HCT116 (cell line): ENCODE measurements around the gene HPCAL1. TPM values are rescaled to one million over a fixed set of nuclear protein-coding genes. Genes with fewer than 3 reads are reported as not detected.

ENCODE experiments used
- ATAC-seq: fragments of 200-7000 bp; cut with Tn5 transposase; 2 replicates; pipeline ENCODE4 v1.9.1; 2020; ENCODE audit warnings: mild to moderate bottlenecking, moderate library complexity
- BruUV-seq: library from RNA; stranded (reverse); fragments of 400-500 nt; replicated peaks from 2 replicates; lab custom pipeline; 2021; lab: Mats Ljungman, UMichigan
- CTCF ChIA-PET: fragments of 300-600 bp; sonication (Branson Sonifier 250); formaldehyde crosslinking; loops from one replicate; lab custom pipeline; 2021; ENCODE audit warnings: antibody characterized with exemption; lab: Charles Lee
- POLR2A ChIA-PET: fragments of 300-600, 350-600 bp; sonication (Branson Sonifier 250); formaldehyde crosslinking; loops from one replicate; lab custom pipeline; 2021; ENCODE audit warnings: antibody characterized with exemption; lab: Charles Lee
- RAD21 ChIA-PET, 2 experiments: fragments of 300-600 bp; sonication (Branson Sonifier 250); formaldehyde crosslinking; loops; one replicate each; lab custom pipeline; 2023; ENCODE audit warnings: low total read pairs in 2 of 2; ENCODE audit not compliant: uncharacterized antibody in 2 of 2, unreplicated experiment in 2 of 2, low non-redundant PET in 1 of 2; lab: Charles Lee
- DNase-seq: peaks from one replicate; pipeline ENCODE4 v3.0.0-alpha.2; 2010; ENCODE audit warnings: low read depth, low spot score
- H2AFZ ChIP-seq: fragments of 200-600 bp; shearing (Covaris generic), sonication (generic); 2 replicates; pipeline ENCODE4 v1.6.1; 2017; ENCODE audit warnings: low read depth, mixed run types, mixed read lengths, antibody characterized with exemption, low read length; ENCODE audit not compliant: poor library complexity, severe bottlenecking
- H3K27ac ChIP-seq: 2 replicates; pipeline ENCODE4 v1.5.1; 2012; ENCODE audit warnings: low read depth, low read length
- H3K27me3 ChIP-seq: fragments of 200-600 bp; sonication (generic); 2 replicates; pipeline ENCODE4 v1.6.1; 2016; ENCODE audit warnings: mixed run types, low read length, mixed read lengths; ENCODE audit not compliant: insufficient read depth
- H3K36me3 ChIP-seq, 2 experiments: fragments of 200-500 bp in 1 of 2; fragments of 200-600 bp in 1 of 2; sonication (Bioruptor generic) in 1 of 2; sonication (generic) in 1 of 2; 2 replicates each; pipeline versions ENCODE4 v1.5.1 to v1.6.1; 2014 to 2016; ENCODE audit warnings: low read length in 2 of 2, inconsistent platforms in 1 of 2, mixed read lengths in 1 of 2, mixed run types in 1 of 2; ENCODE audit not compliant: insufficient read depth in 2 of 2, control insufficient read depth in 1 of 2
- H3K4me1 ChIP-seq, 2 experiments: fragments of 200-600 bp in 1 of 2; sonication (generic) in 1 of 2; 2 replicates each; pipeline versions ENCODE4 v1.5.1 to v1.6.1; 2012 to 2017; ENCODE audit warnings: low read length in 2 of 2, inconsistent platforms in 1 of 2, mild to moderate bottlenecking in 1 of 2, mixed read lengths in 1 of 2, mixed run types in 1 of 2, moderate library complexity in 1 of 2; ENCODE audit not compliant: insufficient read depth in 2 of 2, control insufficient read depth in 1 of 2
- H3K4me2 ChIP-seq: fragments of 200-600 bp; sonication (generic); 2 replicates; pipeline ENCODE4 v1.6.1; 2017; ENCODE audit warnings: mixed run types, low read length, mixed read lengths
- H3K4me3 ChIP-seq, 2 experiments: fragments of 200-600 bp in 1 of 2; sonication (generic) in 1 of 2; replicated peaks in 1 of 2; 2 replicates each; pipeline ENCODE4 v1.5.1; 2011 to 2016; ENCODE audit warnings: low read length in 2 of 2, control low read depth in 1 of 2, low read depth in 1 of 2, mild to moderate bottlenecking in 1 of 2, mixed read lengths in 1 of 2, mixed run types in 1 of 2
- H3K79me2 ChIP-seq: fragments of 200-600 bp; sonication (generic); 2 replicates; pipeline ENCODE4 v1.6.1; 2017; ENCODE audit warnings: mild to moderate bottlenecking, mixed run types, low read length, moderate library complexity, mixed read lengths; ENCODE audit not compliant: insufficient read depth
- H3K9ac ChIP-seq: fragments of 200-600 bp; sonication (generic); 2 replicates; pipeline ENCODE4 v1.6.1; 2016; ENCODE audit warnings: low read length, mixed read lengths
- H3K9me2 ChIP-seq: fragments of 200-600 bp; sonication (generic), shearing (Covaris generic); 2 replicates; pipeline ENCODE4 v1.6.1; 2017; ENCODE audit warnings: mixed run types, mild to moderate bottlenecking, moderate library complexity; ENCODE audit not compliant: insufficient read depth
- H3K9me3 ChIP-seq, 2 experiments: fragments of 200-500 bp in 1 of 2; fragments of 200-600 bp in 1 of 2; sonication (Bioruptor generic) in 1 of 2; sonication (generic) in 1 of 2; 2 replicates each; pipeline ENCODE4 v1.6.1; 2014 to 2017; ENCODE audit warnings: low read length in 2 of 2, mixed read lengths in 2 of 2, inconsistent platforms in 1 of 2, low read depth in 1 of 2, mild to moderate bottlenecking in 1 of 2, mixed run types in 1 of 2, moderate library complexity in 1 of 2; ENCODE audit not compliant: control insufficient read depth in 1 of 2, insufficient read depth in 1 of 2
- H4K20me1 ChIP-seq: fragments of 200-600 bp; sonication (generic), shearing (Covaris generic); 2 replicates; pipeline ENCODE4 v1.6.1; 2017; ENCODE audit warnings: mixed run types, mild to moderate bottlenecking, moderate library complexity; ENCODE audit not compliant: insufficient read depth
- EGR1 ChIP-seq: IDR thresholded peaks from 2 replicates; pipeline ENCODE4 v1.6.1; 2012; ENCODE audit warnings: low read depth
- POLR2A ChIP-seq: IDR thresholded peaks from 2 replicates; pipeline ENCODE4 v1.7.0; 2011; ENCODE audit warnings: borderline replicate concordance; ENCODE audit not compliant: insufficient read depth, insufficient read length; ENCODE audit errors: extremely low read depth
- POLR2AphosphoS5 ChIP-seq: IDR thresholded peaks from 2 replicates; pipeline ENCODE4 v1.6.1; 2011; ENCODE audit warnings: mild to moderate bottlenecking, low read depth, low read length, moderate library complexity
- SP1 ChIP-seq: IDR thresholded peaks from 2 replicates; pipeline ENCODE4 v1.6.1; 2012; ENCODE audit warnings: low read depth
- ZFX ChIP-seq: fragments of 450-650 bp; IDR thresholded peaks from 2 replicates; pipeline ENCODE4 v1.6.1; 2017
- ZNF274 ChIP-seq: fragments of 200-500 bp; sonication (Bioruptor generic); IDR thresholded peaks from 2 replicates; pipeline ENCODE4 v1.6.1; 2014; ENCODE audit warnings: mild to moderate bottlenecking, low read depth, low read length, inconsistent platforms
- intact Hi-C: fragments of 100-400 bp; cut with micrococcal nuclease; formaldehyde crosslinking; loops from 2 replicates; pipeline ENCODE4 v1.10.0; 2022
- total RNA-seq: library from RNA; stranded (reverse); gene quantifications from one replicate; pipeline ENCODE4 v1.2.1, GENCODE V29; 2021; ENCODE audit not compliant: unreplicated experiment
- TF ChIP-seq, protein P1 (sequence below): IDR thresholded peaks from 2 replicates; pipeline ENCODE4 v1.6.1; 2012

HPCAL1 gene
- total RNA-seq, 1 experiment from 2014 or later: 111 TPM

DNA sequence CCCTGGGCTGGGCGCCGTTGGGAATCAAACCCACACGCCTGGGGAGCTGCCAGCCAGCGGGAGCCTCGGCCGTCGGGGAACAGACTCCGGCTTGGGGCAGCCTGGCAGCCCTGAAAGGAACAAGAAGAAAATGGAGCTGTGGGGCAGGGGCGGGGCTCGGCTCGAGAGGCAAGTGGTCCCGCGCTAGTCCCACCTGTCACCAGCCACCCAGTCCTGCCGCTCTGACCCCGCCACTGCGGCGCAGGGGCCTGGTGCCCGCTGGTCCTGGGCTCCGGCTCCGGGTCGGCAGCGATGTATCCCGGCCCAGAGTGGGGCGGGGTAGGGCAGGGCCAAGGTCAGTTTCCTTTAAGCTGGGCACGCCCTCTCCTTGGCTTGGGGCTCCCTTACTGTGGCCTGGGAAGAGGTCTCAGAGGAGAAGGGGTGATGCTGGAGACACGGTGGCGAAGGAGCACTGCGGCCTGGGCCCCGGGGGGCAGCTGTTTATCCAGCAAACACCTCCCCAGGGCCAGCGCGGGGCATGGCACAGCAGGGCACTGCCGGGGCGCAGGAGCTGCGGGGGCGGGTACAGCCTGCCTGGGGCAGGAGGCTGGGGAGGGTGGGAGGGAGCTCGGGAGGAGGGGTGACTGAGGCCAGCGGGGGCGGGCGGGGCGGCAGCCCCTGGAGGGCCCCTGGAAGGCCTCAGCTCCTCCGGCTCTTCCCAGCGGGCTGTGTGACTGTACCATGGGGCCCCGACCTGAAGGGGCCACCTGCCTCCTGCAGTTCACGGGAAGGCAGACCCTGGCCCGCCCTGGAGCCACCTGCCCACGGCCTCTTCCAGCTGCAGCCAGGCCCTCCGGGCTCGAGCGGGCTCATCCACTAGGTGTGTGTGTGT, 129.8 kb downstream of the HPCAL1 start:
- Histone ChIP-seq H3K27ac (peak overlapping the region; percentile 41), H3K9me2 (no peaks in the 10 kb centered on the region), H3K9me3 (no peaks in the 10 kb centered on the region), H2AFZ (no peak overlapping the region), H3K9ac (peak overlapping the region; percentile 58), H3K4me1 (peaks cover 4 to 34% of the 10 kb centered on the region in 2 experiments; a peak in 3 of 4 replicates), H3K79me2 (no peaks in the 10 kb centered on the region), H4K20me1 (no peaks in the 10 kb centered on the region), H3K27me3 (no peaks in the 10 kb centered on the region), H3K4me3 (peak overlapping the region; percentile 45 to 59), H3K4me2 (peak overlapping the region; percentile 82), H3K36me3 (peaks cover 0 to 3% of the 10 kb centered on the region in 2 experiments; a peak in 1 of 4 replicates)
- POLR2A ChIA-PET: interaction anchor here (0.6 to 1.9 kb wide), 4 partner anchors 10 to 307 kb away, joined by 3 to 8 read pairs (median 4); partner anchors contain the start of gene ODC1
- intact Hi-C loops: loop anchor here (10.0 kb wide), 2 partner anchors 618 to 658 kb away; no protein-coding TSS in a partner anchor
- TF ChIP-seq POLR2A (peak; percentile 56), ZFX (peak; percentile 16; the same call in 1 of the 2 replicates), POLR2AphosphoS5 (peak; percentile 72), ZNF274 (no peak), SP1 (no peak), EGR1 (peak; percentile 75)
- TF ChIP-seq, protein P1, sequence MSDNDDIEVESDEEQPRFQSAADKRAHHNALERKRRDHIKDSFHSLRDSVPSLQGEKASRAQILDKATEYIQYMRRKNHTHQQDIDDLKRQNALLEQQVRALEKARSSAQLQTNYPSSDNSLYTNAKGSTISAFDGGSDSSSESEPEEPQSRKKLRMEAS: no peak
- DNase-seq: no peak
- CTCF ChIA-PET: interaction anchor here (0.6 to 4.4 kb wide), 6 partner anchors 14 to 662 kb away, joined by 3 to 55 read pairs (median 5); partner anchors contain the start of gene RRM2
- BruUV-seq: no TSS peak
- peak; percentile 78 for ATAC-seq
- RAD21 ChIA-PET: interaction anchor here (0.6 to 2.1 kb wide), 6 partner anchors 23 to 378 kb away, joined by 3 to 6 read pairs (median 4); no protein-coding TSS in a partner anchor
